AG08396 (cell line): ENCODE data around the gene ATP6V1B1.

Experiments used
- DNase-seq: peaks from one replicate; pipeline ENCODE4 v3.0.0; 2012; ENCODE audit warnings: low spot score, mixed read lengths

Gene ATP6V1B1

GRCh38 chr2:70927138-70927537 is 8.6 kb upstream of the ATP6V1B1 start:
- DNase-seq = no peak

GRCh38 chr2:70927641-70928040 is 8.1 kb upstream of the ATP6V1B1 start:
- DNase-seq = no peak

GRCh38 chr2:70928366-70928765 is 7.3 kb upstream of the ATP6V1B1 start:
- DNase-seq = no peak

- DNase-seq = peak; percentile 1
Measured at GRCh38 chr2:70930371-70931329, 5.0 kb upstream of the ATP6V1B1 start.

- DNase-seq = peak; percentile 2
Measured at GRCh38 chr2:70931376-70932000, 4.2 kb upstream of the ATP6V1B1 start.

- no peak for DNase-seq
Measured at GRCh38 chr2:70932631-70933230, 3.0 kb upstream of the ATP6V1B1 start.

GRCh38 chr2:70934981-70935380 is 719 bp upstream of the ATP6V1B1 start:
- DNase-seq = no peak

- DNase-seq = no peak
Measured at GRCh38 chr2:70936165-70936978, 672 bp downstream of the ATP6V1B1 start.

GRCh38 chr2:70936979-70937811 is 1.5 kb downstream of the ATP6V1B1 start:
- no peak for DNase-seq

GRCh38 chr2:70937866-70938585 is 2.3 kb downstream of the ATP6V1B1 start:
- DNase-seq = no peak

GRCh38 chr2:70938586-70938950 is 2.9 kb downstream of the ATP6V1B1 start:
- no peak for DNase-seq

GRCh38 chr2:70939001-70939838 is 3.5 kb downstream of the ATP6V1B1 start:
- no peak for DNase-seq

- DNase-seq = no peak
Measured at GRCh38 chr2:70939839-70940580, 4.3 kb downstream of the ATP6V1B1 start.

GRCh38 chr2:70941186-70941585 is 5.5 kb downstream of the ATP6V1B1 start:
- no peak for DNase-seq

- DNase-seq = no peak
Measured at GRCh38 chr2:70941701-70942100, 6.0 kb downstream of the ATP6V1B1 start.

GRCh38 chr2:70942396-70943204 is 6.9 kb downstream of the ATP6V1B1 start:
- no peak for DNase-seq

- no peak for DNase-seq
Measured at GRCh38 chr2:70943205-70943871, 7.6 kb downstream of the ATP6V1B1 start.
